T-helper 2 cell treated with Interferon-gamma antibody and Interleukin-4, amounts not matched to agents 5 μg/mL and 100 μg/mL, for 36 hours (primary cell): ENCODE data around the gene DNAJC30.

Source experiments
- DNase-seq: peaks from one replicate; pipeline ENCODE4 v3.0.0; 2021; ENCODE audit warnings: low spot score
- H3K27ac Mint-ChIP-seq: one replicate; pipeline ENCODE4 v1.8.0; 2021; ENCODE audit warnings: mild to moderate bottlenecking, mixed read lengths
- H3K27me3 Mint-ChIP-seq: one replicate; pipeline ENCODE4 v1.8.0; 2021; ENCODE audit warnings: low read depth, mixed read lengths
- H3K36me3 Mint-ChIP-seq: one replicate; pipeline ENCODE4 v1.8.0; 2021; ENCODE audit warnings: low read depth, mixed read lengths
- H3K4me1 Mint-ChIP-seq: one replicate; pipeline ENCODE4 v1.8.0; 2021; ENCODE audit warnings: low read depth, mixed read lengths
- H3K4me3 Mint-ChIP-seq: one replicate; pipeline ENCODE4 v1.8.0; 2022; ENCODE audit warnings: mild to moderate bottlenecking, moderate library complexity, mixed read lengths
- H3K9me3 Mint-ChIP-seq: one replicate; pipeline ENCODE4 v1.8.0; 2021; ENCODE audit warnings: mixed read lengths

Gene DNAJC30

DNA sequence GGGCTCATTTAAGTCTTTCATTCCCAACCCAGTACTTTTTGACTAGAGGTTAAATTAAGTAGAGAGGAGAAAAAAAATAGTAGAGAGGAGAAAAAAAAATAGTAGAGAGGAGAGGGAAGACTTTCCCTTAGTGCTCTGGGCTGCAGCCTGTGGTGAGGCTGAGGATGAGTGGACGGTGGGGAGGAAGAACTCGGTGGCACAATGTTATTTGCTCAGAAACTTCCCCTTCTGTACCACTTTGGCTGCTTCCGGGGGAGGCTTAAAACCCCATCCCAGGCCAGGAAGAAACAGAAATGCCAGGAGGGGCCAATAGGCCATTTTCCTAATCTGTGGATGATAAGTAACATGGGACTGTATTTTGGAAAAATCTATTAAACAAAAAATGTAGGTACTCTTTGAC lies 44.3 kb downstream of the DNAJC30 start:
- Mint-ChIP-seq H3K36me3 (no peaks in the 10 kb centered on the region), H3K4me3 (no peak overlapping the region), H3K27ac (no peak overlapping the region), H3K9me3 (peaks cover 3% of the 10 kb centered on the region), H3K27me3 (peaks cover 3% of the 10 kb centered on the region), H3K4me1 (no peaks in the 10 kb centered on the region)
- DNase-seq = no peak

DNA sequence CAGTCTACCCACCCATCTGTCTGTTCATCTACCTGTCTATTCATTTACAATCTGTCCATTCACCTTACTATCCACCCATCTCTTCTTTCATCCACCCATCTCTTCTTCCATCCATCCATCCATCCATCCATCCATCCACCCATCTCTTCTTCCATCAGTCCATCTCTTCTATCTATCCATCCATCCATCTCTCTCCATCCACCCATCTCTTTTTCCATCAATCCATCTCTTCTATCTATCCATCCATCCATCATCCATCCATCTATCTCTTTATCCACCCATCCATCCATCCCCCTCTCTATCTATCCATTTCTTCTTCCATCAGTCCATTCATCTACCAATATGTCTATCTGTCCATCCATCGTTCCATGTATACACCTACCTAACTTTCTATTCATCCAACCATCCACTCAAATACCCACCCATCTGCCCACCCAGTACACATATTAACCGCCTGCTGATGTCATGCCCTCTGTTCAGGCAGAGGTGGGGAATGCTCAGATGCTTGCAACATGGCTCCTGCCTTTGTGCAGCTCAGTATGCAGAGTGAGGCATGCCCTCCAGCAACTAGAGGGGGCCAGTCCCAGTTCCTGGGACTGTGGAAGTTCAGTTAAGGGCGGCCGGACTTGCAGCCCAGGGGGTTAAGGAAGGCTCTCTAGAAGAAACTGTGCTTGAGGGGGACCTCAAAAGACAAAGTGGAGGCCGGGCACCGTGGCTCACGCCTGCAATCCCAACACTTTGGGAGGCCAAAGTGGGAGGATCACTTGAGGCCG lies 47.6 kb downstream of the DNAJC30 start:
- peaks cover 14% of the 10 kb centered on the region for H3K27me3 Mint-ChIP-seq
- no peak overlapping the region for H3K27ac Mint-ChIP-seq
- no peak for DNase-seq
- H3K4me1 Mint-ChIP-seq = no peaks in the 10 kb centered on the region
- H3K4me3 Mint-ChIP-seq = no peak overlapping the region
- no peaks in the 10 kb centered on the region for H3K9me3 Mint-ChIP-seq
- no peaks in the 10 kb centered on the region for H3K36me3 Mint-ChIP-seq

DNA sequence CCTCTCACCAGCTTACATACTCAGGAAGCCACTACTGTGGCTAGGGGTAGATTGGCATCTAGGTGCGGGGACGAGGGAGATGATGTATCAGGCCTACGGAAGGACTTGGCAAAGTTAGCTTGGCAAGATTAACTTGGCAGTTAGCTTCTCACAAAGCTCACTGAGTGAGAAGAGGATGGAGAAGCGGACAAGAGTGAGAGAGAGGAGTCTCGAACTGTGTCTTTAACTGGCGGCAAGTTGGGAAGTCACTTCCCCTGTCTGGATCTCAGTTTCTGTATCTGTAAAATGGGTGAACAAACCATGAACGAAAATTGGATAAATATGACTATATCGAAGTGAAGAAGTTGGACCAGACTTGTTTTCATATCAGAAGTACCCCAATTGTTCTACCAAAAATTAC lies 49.4 kb downstream of the DNAJC30 start:
- no peak overlapping the region for H3K27ac Mint-ChIP-seq
- H3K4me3 Mint-ChIP-seq = no peak overlapping the region
- no peak for DNase-seq
- H3K4me1 Mint-ChIP-seq = no peaks in the 10 kb centered on the region
- no peaks in the 10 kb centered on the region for H3K9me3 Mint-ChIP-seq
- no peaks in the 10 kb centered on the region for H3K36me3 Mint-ChIP-seq
- peaks cover 17% of the 10 kb centered on the region for H3K27me3 Mint-ChIP-seq

DNA sequence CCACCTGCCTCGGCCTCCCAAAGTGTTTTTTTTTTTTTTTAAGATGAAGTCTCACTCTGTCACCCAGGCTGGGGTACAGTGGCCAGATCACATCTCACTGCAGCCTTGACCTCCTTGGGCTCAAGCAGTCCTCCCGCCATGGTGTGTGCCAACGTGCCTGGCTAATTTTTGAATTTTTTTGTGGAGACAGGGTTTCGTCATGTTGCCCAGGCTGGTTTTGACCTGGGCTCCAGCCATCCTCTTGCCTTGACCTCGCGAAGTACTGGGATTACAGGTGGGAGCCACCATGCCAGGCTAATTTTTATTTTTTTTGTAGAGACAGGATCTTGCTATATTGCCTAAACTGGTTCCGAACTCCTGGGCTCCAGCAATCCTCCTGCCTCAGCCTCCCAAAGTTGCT lies 49.9 kb downstream of the DNAJC30 start:
- Mint-ChIP-seq H3K36me3 (no peaks in the 10 kb centered on the region), H3K9me3 (no peaks in the 10 kb centered on the region), H3K4me1 (no peaks in the 10 kb centered on the region), H3K27ac (no peak overlapping the region), H3K27me3 (peaks cover 23% of the 10 kb centered on the region), H3K4me3 (no peak overlapping the region)
- no peak for DNase-seq

DNA sequence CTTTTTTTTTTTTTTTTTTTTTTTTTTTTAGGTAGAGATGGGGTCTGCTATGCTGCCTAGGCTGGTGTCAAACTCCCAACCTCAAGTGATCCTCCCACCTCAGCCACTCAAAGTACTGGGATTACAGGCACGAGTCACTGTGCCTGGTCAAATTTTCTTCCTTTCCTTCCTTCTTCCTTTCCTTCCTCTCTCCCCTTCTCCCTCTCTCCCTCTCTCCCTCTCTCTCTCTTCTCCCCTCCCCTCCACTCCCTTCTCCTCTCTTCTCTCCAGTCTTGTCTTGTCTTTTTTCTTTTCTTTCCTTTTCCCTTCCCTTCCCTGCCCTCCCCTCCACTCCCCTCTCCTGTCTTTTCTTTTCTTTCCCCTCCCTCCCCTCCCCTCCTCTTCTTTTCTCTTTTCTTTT lies 51.7 kb downstream of the DNAJC30 start:
- Mint-ChIP-seq H3K27ac (no peak overlapping the region), H3K4me3 (no peak overlapping the region), H3K9me3 (no peaks in the 10 kb centered on the region), H3K36me3 (no peaks in the 10 kb centered on the region), H3K27me3 (peaks cover 36% of the 10 kb centered on the region), H3K4me1 (no peaks in the 10 kb centered on the region)
- DNase-seq = no peak
